Trophoblast cell (in vitro differentiated cells and primary cell): ENCODE measurements around the gene ADD1.

Experiments
- DNase-seq, 2 donors: peaks; one replicate each; pipeline ENCODE4 v3.0.0-alpha.2; 2016
- H2AFZ ChIP-seq: 2 replicates; pipeline ENCODE4 v1.6.1; 2013; ENCODE audit warnings: low read length, moderate library complexity, mild to moderate bottlenecking; ENCODE audit not compliant: insufficient read depth, poor library complexity
- H2AK5ac ChIP-seq: 2 replicates; pipeline ENCODE4 v1.6.1; 2013; ENCODE audit warnings: mild to moderate bottlenecking, low read length
- H2BK120ac ChIP-seq: 2 replicates; pipeline ENCODE4 v1.6.1; 2013; ENCODE audit warnings: low read length, mild to moderate bottlenecking, moderate library complexity; ENCODE audit not compliant: insufficient read depth, poor library complexity
- H2BK12ac ChIP-seq: 2 replicates; pipeline ENCODE4 v1.6.1; 2013; ENCODE audit warnings: mild to moderate bottlenecking, low read length, moderate library complexity
- H2BK5ac ChIP-seq: 2 replicates; pipeline ENCODE4 v1.6.1; 2013; ENCODE audit warnings: low read length, low read depth, moderate library complexity, mild to moderate bottlenecking; ENCODE audit not compliant: poor library complexity
- H3K14ac ChIP-seq: 2 replicates; pipeline ENCODE4 v1.6.1; 2013; ENCODE audit warnings: mild to moderate bottlenecking, low read length
- H3K18ac ChIP-seq: 2 replicates; pipeline ENCODE4 v1.6.1; 2013; ENCODE audit warnings: mild to moderate bottlenecking, low read length
- H3K23ac ChIP-seq: 2 replicates; pipeline ENCODE4 v1.6.1; 2013; ENCODE audit warnings: low read length
- H3K27ac ChIP-seq: 2 replicates; pipeline ENCODE4 v1.5.1; 2013; ENCODE audit warnings: low read depth, mild to moderate bottlenecking, inconsistent platforms, low read length, moderate library complexity
- H3K27me3 ChIP-seq: 2 replicates; pipeline ENCODE4 v1.6.1; 2013; ENCODE audit warnings: inconsistent platforms, mild to moderate bottlenecking, low read length, moderate library complexity; ENCODE audit not compliant: insufficient read depth
- H3K36me3 ChIP-seq, 2 experiments: 1 replicate in 1 of 2; 2 replicates in 1 of 2; pipeline ENCODE4 v1.6.1; 2013; ENCODE audit warnings: low read length in 2 of 2, mild to moderate bottlenecking in 2 of 2, moderate library complexity in 1 of 2; ENCODE audit not compliant: insufficient read depth in 2 of 2, control insufficient read depth in 1 of 2
- H3K4ac ChIP-seq: 2 replicates; pipeline ENCODE4 v1.6.1; 2013; ENCODE audit warnings: low read depth, mild to moderate bottlenecking, low read length, moderate library complexity
- H3K4me1 ChIP-seq, 2 experiments: 1 replicate in 1 of 2; 2 replicates in 1 of 2; pipeline ENCODE4 v1.6.1; 2013; ENCODE audit warnings: low read length in 2 of 2, mild to moderate bottlenecking in 2 of 2, moderate library complexity in 1 of 2; ENCODE audit not compliant: insufficient read depth in 2 of 2, control insufficient read depth in 1 of 2
- H3K4me2 ChIP-seq: 2 replicates; pipeline ENCODE4 v1.6.1; 2013; ENCODE audit warnings: inconsistent platforms, mild to moderate bottlenecking, low read length, moderate library complexity
- H3K4me3 ChIP-seq: 2 replicates; pipeline ENCODE4 v1.5.1; 2013; ENCODE audit warnings: mild to moderate bottlenecking, low read depth, low read length, inconsistent platforms
- H3K79me1 ChIP-seq: one replicate; pipeline ENCODE4 v1.6.1; 2013; ENCODE audit warnings: low read length
- H3K79me2 ChIP-seq: 2 replicates; pipeline ENCODE4 v1.6.1; 2013; ENCODE audit warnings: low read length, mild to moderate bottlenecking; ENCODE audit not compliant: control insufficient read depth, insufficient read depth, poor library complexity
- H3K9ac ChIP-seq: 2 replicates; pipeline ENCODE4 v1.6.1; 2013; ENCODE audit warnings: mild to moderate bottlenecking, low read length
- H3K9me3 ChIP-seq: 2 replicates; pipeline ENCODE4 v1.6.1; 2013; ENCODE audit warnings: low read depth, mild to moderate bottlenecking, control low read depth, inconsistent platforms, low read length; ENCODE audit not compliant: insufficient read depth
- H4K12ac ChIP-seq: 2 replicates; pipeline ENCODE4 v1.6.1; 2013; ENCODE audit warnings: low read depth, mild to moderate bottlenecking, low read length, moderate library complexity
- H4K8ac ChIP-seq: 2 replicates; pipeline ENCODE4 v1.6.1; 2013; ENCODE audit warnings: low read depth, mild to moderate bottlenecking, low read length, moderate library complexity
- H4K91ac ChIP-seq: one replicate; pipeline ENCODE4 v1.6.1; 2013; ENCODE audit warnings: low read depth, mild to moderate bottlenecking, low read length, moderate library complexity
- WGBS: extraction: QIAGEN DNeasy Blood & Tissue Kit; methylation state at CpG from one replicate; pipeline ENCODE4 v1.1.7; 2013; ENCODE audit warnings: missing lambda C conversion rate; ENCODE audit not compliant: insufficient read length, insufficient coverage; ENCODE audit errors: extremely low coverage; 5-methylcytosine and 5-hydroxymethylcytosine counted together

ADD1 gene

GRCh38 chr4:2866160-2866861 is 22.7 kb downstream of the ADD1 start:
- Histone ChIP-seq H2BK12ac (no peak overlapping the region), H3K9ac (no peak overlapping the region), H3K79me1 (no peaks in the 10 kb centered on the region), H3K14ac (no peak overlapping the region), H3K18ac (no peak overlapping the region), H3K9me3 (no peaks in the 10 kb centered on the region), H3K27me3 (no peaks in the 10 kb centered on the region), H2BK120ac (no peak overlapping the region), H3K4me1 (peaks cover 9 to 11% of the 10 kb centered on the region in 2 experiments), H4K91ac (no peak overlapping the region), H3K36me3 (no peaks in the 10 kb centered on the region), H2AK5ac (no peak overlapping the region), H4K8ac (no peak overlapping the region), H3K4ac (peak overlapping the region; percentile 59), H4K12ac (no peak overlapping the region), H3K27ac (no peak overlapping the region), H2BK5ac (no peak overlapping the region), H3K4me3 (no peak overlapping the region), H3K4me2 (no peak overlapping the region), H3K79me2 (peaks cover 7% of the 10 kb centered on the region), H2AFZ (no peak overlapping the region), H3K23ac (no peak overlapping the region)
- DNase-seq, result no peak
- no CpG with 5 or more reads among the region's 10 CpGs for WGBS

DNA sequence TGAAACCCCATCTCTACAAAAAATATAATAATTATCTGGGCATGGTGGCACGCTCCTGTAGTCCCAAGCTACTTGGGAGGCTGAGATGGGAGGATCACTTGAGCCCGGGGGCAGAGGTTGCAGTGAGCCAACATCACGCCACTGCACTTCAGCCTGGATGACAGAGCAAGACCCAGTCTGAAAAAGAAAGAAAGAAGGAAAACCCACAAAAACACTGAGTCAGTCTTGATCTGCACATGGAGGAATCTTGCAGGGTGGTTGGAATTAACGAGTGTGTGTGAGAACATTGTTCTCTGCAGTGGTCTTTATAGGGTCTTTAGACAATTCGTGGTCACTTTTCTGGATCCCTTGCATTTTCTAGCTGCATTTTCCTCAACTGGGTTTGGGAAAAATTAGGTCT is 23.2 kb downstream of the ADD1 start:
- H3K4ac ChIP-seq, result peak overlapping the region; percentile 12
- H3K18ac ChIP-seq, result no peak overlapping the region
- no peak overlapping the region for H2BK12ac ChIP-seq
- no peak overlapping the region for H4K12ac ChIP-seq
- no peaks in the 10 kb centered on the region for H3K9me3 ChIP-seq
- no peak overlapping the region for H2AK5ac ChIP-seq
- H4K8ac ChIP-seq, result no peak overlapping the region
- no peak overlapping the region for H3K4me2 ChIP-seq
- peaks cover 4 to 7% of the 10 kb centered on the region in 2 experiments for H3K4me1 ChIP-seq
- H2BK5ac ChIP-seq, result no peak overlapping the region
- no peak overlapping the region for H3K9ac ChIP-seq
- H3K14ac ChIP-seq, result no peak overlapping the region
- no peak for DNase-seq
- no peaks in the 10 kb centered on the region for H3K27me3 ChIP-seq
- H3K23ac ChIP-seq, result no peak overlapping the region
- H2AFZ ChIP-seq, result no peak overlapping the region
- WGBS, result no CpG with 5 or more reads among the region's 5 CpGs
- H3K79me1 ChIP-seq, result no peaks in the 10 kb centered on the region
- no peak overlapping the region for H2BK120ac ChIP-seq
- H3K36me3 ChIP-seq, result no peaks in the 10 kb centered on the region
- no peak overlapping the region for H4K91ac ChIP-seq
- H3K4me3 ChIP-seq, result no peak overlapping the region
- H3K79me2 ChIP-seq, result peaks cover 7% of the 10 kb centered on the region
- H3K27ac ChIP-seq, result no peak overlapping the region

DNA sequence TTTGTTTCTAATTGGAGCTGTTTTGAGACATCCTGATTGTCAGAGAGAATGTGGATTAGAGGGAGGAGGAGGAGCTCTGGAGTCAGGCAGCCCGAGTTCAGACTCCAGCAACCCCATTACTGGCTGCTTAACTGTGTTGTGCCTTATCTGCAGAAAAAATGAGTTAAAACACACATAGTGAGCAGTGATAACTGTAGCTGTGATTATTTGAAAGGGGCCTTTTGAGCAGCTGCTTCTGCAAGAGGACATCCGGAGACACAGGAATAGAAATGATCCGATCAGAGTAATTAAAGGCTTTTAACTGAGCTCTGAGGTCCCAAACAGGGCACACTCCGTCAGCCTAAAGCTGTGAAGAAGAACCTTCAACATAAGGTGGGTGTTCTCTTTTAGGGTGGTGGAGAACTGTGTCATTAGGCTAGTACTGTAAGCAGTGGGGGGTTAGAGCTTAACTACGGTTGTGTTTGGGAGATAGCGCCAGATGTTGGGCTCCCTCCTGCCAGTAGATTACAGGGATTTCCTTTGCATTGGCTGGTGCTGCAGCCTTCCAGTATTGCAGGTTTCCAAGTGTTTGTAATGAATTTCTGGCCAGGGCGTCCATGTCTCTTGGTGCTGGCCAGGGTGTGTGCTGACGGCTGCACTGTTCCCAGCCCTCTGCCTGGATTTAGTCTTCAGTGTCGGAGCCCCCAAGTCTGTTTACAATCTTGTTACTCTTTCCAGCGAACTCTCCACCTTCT is 24.3 kb downstream of the ADD1 start:
- no peak overlapping the region for H3K18ac ChIP-seq
- H3K4me1 ChIP-seq, result peaks cover 2 to 6% of the 10 kb centered on the region in 2 experiments
- no peak overlapping the region for H3K14ac ChIP-seq
- H2BK5ac ChIP-seq, result no peak overlapping the region
- H4K91ac ChIP-seq, result no peak overlapping the region
- peaks cover 5% of the 10 kb centered on the region for H3K79me2 ChIP-seq
- no peak overlapping the region for H3K4me2 ChIP-seq
- H2BK12ac ChIP-seq, result no peak overlapping the region
- H3K23ac ChIP-seq, result no peak overlapping the region
- H3K36me3 ChIP-seq, result no peaks in the 10 kb centered on the region
- no peak overlapping the region for H3K4me3 ChIP-seq
- no peak overlapping the region for H2AFZ ChIP-seq
- H3K27me3 ChIP-seq, result no peaks in the 10 kb centered on the region
- H2BK120ac ChIP-seq, result no peak overlapping the region
- H3K9me3 ChIP-seq, result no peaks in the 10 kb centered on the region
- no peak overlapping the region for H4K8ac ChIP-seq
- H3K4ac ChIP-seq, result no peak overlapping the region
- H3K79me1 ChIP-seq, result no peaks in the 10 kb centered on the region
- no peak overlapping the region for H3K9ac ChIP-seq
- no peak overlapping the region for H4K12ac ChIP-seq
- no CpG with 5 or more reads among the region's 10 CpGs for WGBS
- no peak overlapping the region for H3K27ac ChIP-seq
- no peak overlapping the region for H2AK5ac ChIP-seq
- DNase-seq, result no peak

GRCh38 chr4:2868877-2869487 is 25.3 kb downstream of the ADD1 start:
- Histone ChIP-seq H3K27ac (no peak overlapping the region), H3K4ac (peak overlapping the region; percentile 16), H3K23ac (no peak overlapping the region), H3K4me2 (no peak overlapping the region), H4K8ac (no peak overlapping the region), H2BK120ac (no peak overlapping the region), H3K4me1 (peaks cover 2 to 6% of the 10 kb centered on the region in 2 experiments), H3K79me2 (peaks cover 2% of the 10 kb centered on the region), H3K4me3 (no peak overlapping the region), H2AFZ (no peak overlapping the region), H2AK5ac (no peak overlapping the region), H3K79me1 (no peaks in the 10 kb centered on the region), H4K12ac (no peak overlapping the region), H3K9ac (no peak overlapping the region), H3K14ac (no peak overlapping the region), H2BK5ac (no peak overlapping the region), H3K9me3 (no peaks in the 10 kb centered on the region), H4K91ac (no peak overlapping the region), H3K36me3 (no peaks in the 10 kb centered on the region), H3K27me3 (no peaks in the 10 kb centered on the region), H2BK12ac (no peak overlapping the region), H3K18ac (no peak overlapping the region)
- DNase-seq, result no peak
- no CpG with 5 or more reads among the region's 12 CpGs for WGBS
